ENCODE data around the gene WFIKKN1. TPM values are rescaled to one million over a fixed set of nuclear protein-coding genes. Genes with fewer than 3 reads are reported as not detected.

The WFIKKN1 gene
- total and polyA plus RNA-seq, 2 of the 13 experiments (the other 11 are each of a cell fraction or from before 2014, with no cell fraction given): 1.7 to 4.9 TPM

GRCh38 chr16:642189-643049 is 11.6 kb downstream of the WFIKKN1 start (continued):
- TF ChIP-seq TRIM22 (IDR thresholded peaks at IDR 0.05) (no peak), NFATC3 (CRISPR knock-in tag; IDR thresholded peaks at IDR 0.05) (no peak), SOX5 (CRISPR knock-in tag; IDR thresholded peaks at IDR 0.05; ENCODE audit: borderline replicate concordance) (peak; percentile 34; the same call in 1 of the 2 replicates), SMAD1 (CRISPR knock-in tag; IDR thresholded peaks at IDR 0.05; ENCODE audit: borderline replicate concordance, low read depth) (no peak), MBNL3 (CRISPR knock-in tag; conservative IDR thresholded peaks at IDR 0.05) (no peak), ZNF383 (CRISPR knock-in tag; IDR thresholded peaks at IDR 0.05; ENCODE audit: borderline replicate concordance) (no peak), ISX (CRISPR knock-in tag; conservative IDR thresholded peaks at IDR 0.05) (no peak), HNRNPL (IDR thresholded peaks at IDR 0.05; ENCODE audit: low read depth, low read length) (0 out of 2 replicates have a peak, but pooled peaks have one; percentile 26), RBAK (CRISPR knock-in tag; IDR thresholded peaks at IDR 0.05) (no peak), AHDC1 (CRISPR knock-in tag; IDR thresholded peaks at IDR 0.05; ENCODE audit: borderline replicate concordance) (no peak), ZSCAN31 (CRISPR knock-in tag; IDR thresholded peaks at IDR 0.05; ENCODE audit: low read depth) (peak; percentile 44; the same call in 1 of the 2 replicates), RNF2 (conservative IDR thresholded peaks at IDR 0.05; ENCODE audit: low read depth) (peak; percentile 76), HOMEZ (CRISPR knock-in tag; IDR thresholded peaks at IDR 0.05; ENCODE audit: low read depth) (no peak), TRAFD1 (CRISPR knock-in tag; IDR thresholded peaks at IDR 0.05; ENCODE audit: borderline replicate concordance) (no peak), CBFB (CRISPR knock-in tag; IDR thresholded peaks at IDR 0.05) (no peak), NAIF1 (CRISPR knock-in tag; IDR thresholded peaks at IDR 0.05; ENCODE audit: borderline replicate concordance) (no peak), GLMP (CRISPR knock-in tag; IDR thresholded peaks at IDR 0.05; ENCODE audit: borderline replicate concordance) (no peak)
